ENCODE results near the gene FERD3L. TPM values are rescaled to one million over a fixed set of nuclear protein-coding genes. Genes with fewer than 3 reads are reported as not detected.

Gene FERD3L
- total and polyA plus RNA-seq, 2 of the 13 experiments (the other 11 are each of a cell fraction or from before 2014, with no cell fraction given): not detected

- ChIA-PET POLR2A (no interaction called here), CTCF (ENCODE audit: low intra/inter-chr PET ratio, low total read pairs) (no interaction called here)
- H3K4me2 ChIP-seq (ENCODE audit: low read depth, low read length): no peak overlapping the region
- WGBS (ENCODE audit: low lambda C conversion rate): 0% methylated on average over 3 of the region's 3 CpGs
- intact Hi-C loops (cut with micrococcal nuclease; ENCODE audit: unreplicated experiment) (no loop called here), in situ Hi-C loops (cut with HindIII; ENCODE audit: extremely low pct_ligation_motif_present, low pct_unique_long_range_greater_than_20kb) (no loop called here)
- no peaks in the 10 kb centered on the region for H3K36me3 ChIP-seq (replicated peaks in 1 of 2; ENCODE audit: control insufficient read depth in 1 of 2, insufficient read depth in 2 of 2, low read length in 2 of 2)
- BruUV-seq (replicated peaks): no TSS peak
- no peaks in the 10 kb centered on the region for H3K4me1 ChIP-seq (ENCODE audit: insufficient read depth, low read length)
- H3K9ac ChIP-seq (ENCODE audit: insufficient read depth, low read depth, low read length): no peak overlapping the region
- H3K27me3 ChIP-seq (ENCODE audit: control insufficient read depth in 1 of 2, insufficient read depth in 2 of 2, low read length in 2 of 2): no peaks in the 10 kb centered on the region
- peaks cover 70% of the 10 kb centered on the region for H3K9me3 ChIP-seq (ENCODE audit: low read length)
- ATAC-seq (no peak), FAIRE-seq (no peak), DNase-seq (ENCODE audit: low spot score) (no peak)
- no peaks in the 10 kb centered on the region for H3K79me2 ChIP-seq (ENCODE audit: insufficient read depth, low read length)
- no peak overlapping the region for H2AFZ ChIP-seq (ENCODE audit: low read length)
- H3K4me3 ChIP-seq (replicated peaks in 1 of 3; ENCODE audit: insufficient read depth in 1 of 3, low read depth in 2 of 3, low read length in 3 of 3): no peak overlapping the region
- TF ChIP-seq MAF1 (CRISPR knock-in tag; IDR thresholded peaks at IDR 0.05; ENCODE audit: borderline replicate concordance) (no peak), ZNF317 (CRISPR knock-in tag; IDR thresholded peaks at IDR 0.05) (no peak), ZSCAN5A (CRISPR knock-in tag; IDR thresholded peaks at IDR 0.05; ENCODE audit: borderline replicate concordance) (no peak)
- H4K20me1 ChIP-seq (ENCODE audit: insufficient read depth, low read length): no peaks in the 10 kb centered on the region
- H3K27ac ChIP-seq (ENCODE audit: extremely low read length, insufficient read depth, low read length): no peak overlapping the region
These were observed 30.0 kb upstream of the FERD3L start for GRCh38 chr7:19175241-19175640.

GRCh38 chr7:19161671-19162070, 16.4 kb upstream of the FERD3L start:
- no TSS peak for BruUV-seq (replicated peaks)
- no peak overlapping the region for H2AFZ ChIP-seq (ENCODE audit: low read length)
- H3K79me2 ChIP-seq (ENCODE audit: insufficient read depth, low read length): no peaks in the 10 kb centered on the region
- TF ChIP-seq MATR3 (CRISPR knock-in tag; IDR thresholded peaks at IDR 0.05): no peak
- in situ Hi-C loops (cut with HindIII; ENCODE audit: extremely low pct_ligation_motif_present, low pct_unique_long_range_greater_than_20kb) (no loop called here), intact Hi-C loops (cut with micrococcal nuclease; ENCODE audit: unreplicated experiment) (no loop called here)
- H3K36me3 ChIP-seq (replicated peaks in 1 of 2; ENCODE audit: control insufficient read depth in 1 of 2, insufficient read depth in 2 of 2, low read length in 2 of 2): no peaks in the 10 kb centered on the region
- H3K9me3 ChIP-seq (ENCODE audit: low read length): peaks cover 51% of the 10 kb centered on the region
- ChIA-PET POLR2A (no interaction called here), CTCF (ENCODE audit: low intra/inter-chr PET ratio, low total read pairs) (no interaction called here)
- no peaks in the 10 kb centered on the region for H4K20me1 ChIP-seq (ENCODE audit: insufficient read depth, low read length)
- no peaks in the 10 kb centered on the region for H3K4me1 ChIP-seq (ENCODE audit: insufficient read depth, low read length)
- no peak overlapping the region for H3K27ac ChIP-seq (ENCODE audit: extremely low read length, insufficient read depth, low read length)
- ATAC-seq (no peak), DNase-seq (ENCODE audit: low spot score) (no peak), FAIRE-seq (no peak)
- H3K27me3 ChIP-seq (ENCODE audit: control insufficient read depth in 1 of 2, insufficient read depth in 2 of 2, low read length in 2 of 2): no peaks in the 10 kb centered on the region
- 5% methylated on average over 3 of the region's 3 CpGs for WGBS (ENCODE audit: low lambda C conversion rate)
- no peak overlapping the region for H3K9ac ChIP-seq (ENCODE audit: insufficient read depth, low read depth, low read length)
- H3K4me2 ChIP-seq (ENCODE audit: low read depth, low read length): no peak overlapping the region
- H3K4me3 ChIP-seq (replicated peaks in 1 of 3; ENCODE audit: insufficient read depth in 1 of 3, low read depth in 2 of 3, low read length in 3 of 3): no peak overlapping the region

All from HepG2 (cell line).